ENCODE data around the gene MAPK12.

- TF ChIP-seq CTCF (IDR thresholded peaks at IDR 0.05; ENCODE audit: poor library complexity, severe bottlenecking) = no peak
- TF ChIP-seq EZH2 (IDR thresholded peaks at IDR 0.05; ENCODE audit: borderline replicate concordance, insufficient read depth, low read length, poor library complexity, severe bottlenecking) = no peak
Measured at GRCh38 chr22:50307890-50308596, 46.6 kb upstream of the MAPK12 start.
